ENCODE data around the gene HOXC10.

Gene HOXC10

GRCh38 chr12:53965281-53966084, 19.5 kb upstream of the HOXC10 start:
- DNase-seq (ENCODE audit: low read depth in 3 of 3) = no peak

GRCh38 chr12:53966085-53966384, 18.9 kb upstream of the HOXC10 start:
- no peak for DNase-seq (ENCODE audit: low read depth in 3 of 3)

DNA sequence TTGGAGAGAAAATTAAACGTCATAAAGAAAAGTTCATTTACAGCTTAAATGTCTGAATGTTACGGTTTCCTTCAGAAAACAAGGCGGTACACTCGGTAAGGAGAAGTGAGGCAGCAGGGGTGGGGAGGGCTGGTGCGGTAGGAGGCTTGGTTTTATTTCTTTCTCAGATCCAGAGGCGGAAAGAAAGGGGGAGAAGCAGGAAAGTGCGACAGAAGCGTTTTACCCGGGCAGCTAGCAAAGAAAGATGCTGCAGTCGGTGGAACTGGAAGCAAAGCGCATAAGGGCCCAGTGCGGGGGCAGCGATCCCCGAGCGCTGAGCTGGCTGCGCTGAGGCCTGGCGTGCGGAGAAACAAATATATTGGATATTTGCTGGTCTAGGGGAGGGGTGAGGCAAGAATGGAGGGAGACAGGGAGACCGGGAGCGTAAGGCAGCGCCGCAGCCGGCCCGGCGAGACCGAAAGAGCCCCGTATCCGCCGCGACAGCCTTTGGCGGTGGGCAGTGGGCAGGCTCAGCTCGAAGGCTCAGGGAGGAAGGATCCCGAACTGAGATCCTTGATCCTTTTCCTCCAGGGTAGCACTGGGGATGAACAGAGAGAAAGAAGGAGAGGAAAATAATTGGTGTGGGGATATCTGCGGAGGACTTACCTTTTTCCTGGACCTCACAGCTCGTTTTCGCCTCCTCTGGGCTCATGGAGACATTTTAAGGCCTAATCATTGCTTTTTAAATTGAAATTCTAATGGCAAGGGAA, 18.4 kb upstream of the HOXC10 start:
- no peak for DNase-seq (ENCODE audit: low read depth in 3 of 3)

DNA sequence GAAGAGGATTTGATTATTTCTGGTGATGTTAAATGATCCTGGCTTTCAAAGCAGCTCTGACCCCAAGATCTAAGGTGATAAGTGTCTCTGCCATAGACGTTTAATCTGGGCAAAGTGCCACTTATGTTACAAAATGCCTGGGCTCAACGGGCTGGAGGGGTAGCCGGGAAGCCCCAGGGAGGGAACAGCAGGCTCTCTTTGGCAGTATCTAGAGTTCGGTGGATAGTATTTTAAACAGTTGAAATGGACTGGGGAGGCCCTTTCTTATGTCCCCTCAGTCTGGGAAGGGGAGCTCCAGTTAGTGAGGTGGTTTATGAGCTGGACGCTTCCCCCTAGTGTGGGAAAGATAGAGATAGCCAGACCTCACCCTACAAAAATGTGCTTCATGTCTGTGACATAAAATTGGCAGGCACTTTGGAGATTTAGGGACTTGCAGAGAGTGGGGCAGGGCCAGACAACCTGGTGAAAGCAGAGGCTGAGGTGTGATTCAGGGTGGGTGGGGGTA, 17.5 kb upstream of the HOXC10 start:
- no peak for DNase-seq (ENCODE audit: low read depth in 3 of 3)

GRCh38 chr12:53968214-53969127, 16.5 kb upstream of the HOXC10 start:
- DNase-seq (ENCODE audit: low read depth in 3 of 3) = no peak

- no peak for DNase-seq (ENCODE audit: low read depth in 3 of 3)
These were observed 15.2 kb upstream of the HOXC10 start for GRCh38 chr12:53969588-53970259.

GRCh38 chr12:53970451-53970850, 14.5 kb upstream of the HOXC10 start:
- DNase-seq (ENCODE audit: low read depth in 3 of 3) = no peak

- DNase-seq (ENCODE audit: low read depth in 3 of 3) = no peak
These were observed 13.8 kb upstream of the HOXC10 start for GRCh38 chr12:53971129-53971528.

DNA sequence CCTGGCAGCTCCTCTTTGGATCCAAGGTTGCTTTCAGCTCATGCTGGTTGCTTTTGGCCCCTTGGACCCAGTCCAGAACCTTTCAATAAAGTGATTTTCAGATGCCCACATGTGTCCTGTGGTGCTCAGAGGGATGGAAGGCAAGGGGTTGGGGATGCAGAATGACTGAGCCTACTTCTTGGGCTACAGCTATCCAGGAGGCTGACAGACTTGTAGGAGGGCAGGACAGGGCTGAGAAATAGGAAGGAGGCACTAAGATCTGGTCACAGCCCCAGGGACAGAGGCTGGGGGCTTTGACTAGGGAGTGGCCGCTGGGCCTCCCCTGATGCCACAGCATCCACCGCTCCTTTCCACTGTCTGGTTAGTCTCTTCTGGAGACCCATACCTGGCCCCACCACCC, 13.3 kb upstream of the HOXC10 start:
- no peak for DNase-seq (ENCODE audit: low read depth in 3 of 3)

- DNase-seq (ENCODE audit: low read depth in 3 of 3) = no peak
These were observed 12.7 kb upstream of the HOXC10 start for GRCh38 chr12:53972152-53972702.

DNA sequence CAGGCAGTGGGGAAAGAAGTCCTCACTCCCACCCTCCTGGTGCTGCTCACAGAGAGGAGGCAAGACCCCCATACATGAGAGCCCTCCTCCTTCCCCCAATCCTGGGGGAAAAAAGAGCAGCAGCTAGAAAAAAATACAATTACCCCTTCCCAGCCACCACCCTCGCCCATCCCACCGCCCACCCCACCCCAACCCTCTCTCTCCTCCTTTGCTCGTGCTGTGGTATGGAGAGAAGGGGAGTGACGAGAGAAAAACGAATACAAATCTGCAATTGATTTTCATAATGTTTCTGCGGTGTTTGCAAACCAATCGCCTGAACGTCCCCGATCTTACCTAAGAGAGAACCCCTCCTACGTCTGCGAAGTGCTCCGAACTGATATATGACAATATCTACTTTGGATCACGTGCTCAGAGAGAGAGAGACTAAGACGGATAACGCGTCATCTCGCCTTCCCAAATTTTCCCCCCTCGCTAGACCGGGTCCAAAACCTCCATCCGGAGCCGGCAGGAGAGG, 12.2 kb upstream of the HOXC10 start, which contains the start of gene HOXC11:
Gene HOXC11 (plus strand): TSS at position 405 of the 514 bp plus-strand sequence. CDS start 116 bp downstream, outside the sequence.
- no peak for DNase-seq (ENCODE audit: low read depth in 3 of 3)

DNA sequence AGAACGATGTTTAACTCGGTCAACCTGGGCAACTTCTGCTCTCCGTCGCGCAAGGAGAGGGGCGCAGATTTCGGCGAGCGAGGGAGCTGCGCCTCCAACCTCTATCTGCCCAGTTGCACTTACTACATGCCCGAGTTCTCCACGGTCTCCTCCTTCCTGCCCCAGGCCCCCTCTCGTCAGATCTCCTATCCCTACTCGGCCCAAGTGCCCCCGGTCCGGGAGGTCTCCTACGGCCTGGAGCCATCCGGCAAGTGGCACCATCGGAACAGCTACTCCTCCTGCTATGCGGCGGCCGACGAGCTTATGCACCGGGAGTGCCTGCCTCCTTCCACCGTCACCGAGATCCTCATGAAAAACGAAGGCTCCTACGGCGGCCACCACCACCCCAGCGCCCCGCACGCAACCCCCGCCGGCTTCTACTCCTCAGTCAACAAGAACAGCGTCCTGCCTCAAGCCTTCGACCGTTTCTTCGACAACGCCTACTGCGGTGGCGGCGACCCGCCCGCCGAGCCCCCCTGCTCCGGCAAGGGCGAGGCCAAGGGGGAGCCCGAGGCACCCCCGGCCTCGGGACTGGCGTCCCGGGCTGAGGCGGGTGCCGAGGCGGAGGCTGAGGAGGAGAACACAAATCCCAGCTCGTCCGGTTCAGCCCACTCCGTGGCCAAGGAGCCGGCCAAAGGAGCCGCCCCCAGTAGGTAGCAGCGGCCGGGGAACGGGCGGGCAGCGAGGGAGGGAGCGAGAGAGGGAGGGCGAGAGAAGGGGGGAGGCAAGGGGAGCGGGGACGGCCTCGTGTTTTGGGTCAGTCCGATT, 11.5 kb upstream of the HOXC10 start:
- DNase-seq (ENCODE audit: low read depth in 3 of 3) = no peak

DNA sequence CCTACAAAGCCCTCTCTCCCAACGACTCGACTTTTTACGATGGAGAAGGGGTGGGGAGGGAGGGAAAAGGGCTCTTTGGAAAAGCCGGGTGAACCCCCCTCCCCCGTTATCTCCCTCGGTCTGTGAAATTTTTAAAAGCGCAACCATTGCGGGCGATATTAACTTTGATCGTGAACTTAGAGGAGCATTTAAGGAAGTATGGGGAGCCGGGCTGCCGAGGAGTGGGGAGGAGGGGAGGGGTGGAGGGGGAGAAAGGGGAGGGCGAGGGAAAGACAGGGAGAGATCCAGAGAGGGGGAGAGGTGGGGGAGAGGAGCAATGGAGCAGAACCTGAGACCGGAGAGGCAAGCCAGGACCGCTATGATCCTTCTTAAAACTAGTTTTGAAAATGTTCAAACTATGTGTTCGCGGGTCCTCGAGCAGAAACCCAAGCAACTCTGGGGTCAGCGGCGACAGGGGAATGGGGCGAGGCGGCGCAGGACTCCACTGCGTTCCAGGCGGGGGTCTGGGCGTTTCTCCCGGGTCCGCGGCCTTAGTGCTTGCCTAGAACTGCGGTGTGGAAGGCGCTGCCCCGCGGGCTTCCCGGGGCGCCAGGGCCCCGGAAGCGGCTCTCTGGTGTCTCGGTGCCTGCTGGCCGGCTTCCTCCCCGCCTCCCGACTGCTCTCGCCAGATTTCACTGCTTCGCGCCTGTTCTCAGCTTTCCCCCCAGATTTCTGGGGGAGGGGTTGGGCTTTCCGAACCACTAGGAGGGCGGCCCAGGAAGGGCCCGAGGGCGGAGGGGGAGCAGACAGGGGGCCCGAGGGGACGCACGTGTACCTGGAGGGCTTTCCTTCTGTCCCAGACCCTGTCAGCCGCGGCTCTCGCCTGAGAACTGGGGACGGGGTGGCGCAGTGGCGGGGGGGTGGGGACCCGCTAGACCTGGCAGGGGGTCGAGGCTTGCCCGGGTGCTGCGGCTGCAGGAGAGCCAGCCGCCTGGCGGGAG, 10.6 kb upstream of the HOXC10 start, which contains the start of gene HOTAIR:
Gene HOTAIR (minus strand): TSS at position 871 of the 980 bp plus-strand sequence.
- no peak for DNase-seq (ENCODE audit: low read depth in 3 of 3)

DNA sequence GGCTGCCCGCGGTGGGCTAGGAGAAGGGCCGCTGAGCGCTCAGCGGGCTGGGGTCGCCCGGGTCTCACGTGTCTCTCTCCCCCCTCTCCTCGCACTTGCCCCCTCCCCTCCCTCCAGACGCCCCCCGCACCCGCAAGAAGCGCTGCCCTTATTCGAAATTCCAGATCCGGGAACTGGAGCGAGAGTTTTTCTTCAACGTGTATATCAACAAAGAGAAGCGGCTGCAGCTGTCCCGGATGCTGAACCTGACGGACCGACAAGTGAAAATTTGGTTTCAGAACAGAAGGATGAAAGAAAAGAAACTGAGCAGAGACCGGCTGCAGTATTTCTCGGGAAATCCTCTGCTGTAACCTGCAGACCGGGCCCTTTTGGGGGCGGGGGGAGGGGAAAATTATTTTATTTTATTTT, 9.9 kb upstream of the HOXC10 start:
- DNase-seq (ENCODE audit: low read depth in 3 of 3) = no peak

DNA sequence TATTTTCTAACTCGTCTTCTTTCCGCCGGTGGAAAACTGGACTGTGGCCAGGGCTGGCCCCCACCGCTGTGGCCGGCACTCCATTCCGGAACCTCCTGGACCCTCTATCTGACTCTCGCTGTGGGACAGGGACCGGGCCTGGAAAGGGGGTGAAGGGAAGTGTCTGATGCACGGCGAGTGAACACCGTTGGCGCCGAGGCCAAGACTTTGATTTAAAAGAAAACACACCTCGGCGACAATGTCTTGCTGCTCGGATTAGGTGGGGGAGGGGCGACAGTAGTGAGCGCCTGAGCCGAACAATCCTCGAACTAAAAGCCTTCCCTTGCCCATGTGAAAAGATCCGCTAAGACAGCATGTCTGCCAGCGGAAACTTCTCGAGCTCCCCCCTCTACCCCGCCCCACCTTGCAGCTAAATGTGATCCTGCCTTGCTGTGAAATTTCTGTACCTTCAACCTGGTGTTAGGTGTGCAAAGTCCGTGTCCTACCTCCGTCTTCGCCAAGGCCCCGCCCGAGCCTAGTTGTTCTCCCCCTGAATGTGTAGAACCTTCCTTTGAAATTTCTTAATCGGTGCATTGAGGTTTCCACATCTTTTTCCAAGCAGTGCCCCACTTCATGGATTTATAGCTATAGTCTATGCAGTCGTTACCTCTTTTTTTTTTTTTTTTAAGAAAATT, 9.3 kb upstream of the HOXC10 start:
- no peak for DNase-seq (ENCODE audit: low read depth in 3 of 3)

- DNase-seq (ENCODE audit: low read depth in 3 of 3) = no peak
These were observed 8.6 kb upstream of the HOXC10 start for GRCh38 chr12:53976172-53976822.

- DNase-seq (ENCODE audit: low read depth in 3 of 3) = no peak
These were observed 7.9 kb upstream of the HOXC10 start for GRCh38 chr12:53976823-53977595.

Data from stimulated activated CD4-positive, alpha-beta T cell treated with anti-CD3 and anti-CD28 coated beads, TNF-alpha, amount 100 ng/mL, for 24 hours (primary cell).